Activated gamma-delta T cell treated with Interleukin-2 at 50 U/mL for 16 hours (primary cell): Measurements from ENCODE around the gene CARMIL3.

ENCODE experiments used
- DNase-seq: peaks from one replicate; pipeline ENCODE4 v3.0.0-alpha.2; 2020

The CARMIL3 gene

DNA sequence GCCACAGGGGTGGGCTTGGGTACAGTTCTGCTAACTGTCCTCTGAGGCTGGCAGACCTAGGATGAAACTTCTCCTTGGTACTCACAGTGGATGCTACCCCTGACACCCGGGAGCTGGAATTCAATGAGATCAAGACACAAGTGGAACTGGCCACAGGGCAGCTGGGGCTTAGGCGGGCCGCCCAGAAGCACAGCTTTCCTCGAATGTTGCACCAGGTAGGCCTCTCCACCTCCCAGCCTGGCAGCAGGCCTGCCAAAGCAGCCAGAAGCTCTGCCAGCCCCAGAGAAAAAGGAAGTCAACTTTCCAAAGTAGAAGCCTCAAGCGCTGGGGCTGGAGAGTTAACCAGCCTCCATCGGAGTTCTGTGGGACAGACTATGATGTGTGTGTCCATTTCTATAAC, 65.4 kb downstream of the CARMIL3 start:
- DNase-seq: no peak
